Fibroblast of upper back skin (primary cell): Measurements from ENCODE around the gene RPRD1B.

Experiments
- DNase-seq: peaks from one replicate; pipeline ENCODE4 v3.0.0-alpha.2; 2013

Gene RPRD1B

DNA sequence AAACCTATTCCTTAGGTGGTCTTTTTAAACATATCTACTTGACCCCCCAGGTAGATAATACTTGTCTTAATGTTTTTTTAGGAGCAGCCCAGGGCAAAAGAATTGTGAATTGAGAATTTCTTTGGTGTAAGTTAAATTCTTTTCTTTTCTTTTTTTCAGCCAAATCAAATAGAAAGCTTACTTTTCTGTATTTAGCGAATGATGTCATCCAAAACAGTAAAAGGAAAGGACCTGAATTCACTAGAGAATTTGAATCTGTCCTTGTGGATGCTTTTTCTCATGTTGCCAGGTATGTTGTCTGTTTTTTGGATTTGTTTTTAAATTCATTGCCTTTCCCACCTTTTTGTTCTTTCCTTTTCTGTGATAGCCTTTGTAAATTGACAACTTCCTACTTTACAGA is 6.7 kb downstream of the RPRD1B start:
- DNase-seq: no peak

GRCh38 chr20:38043512-38044300 is 10.2 kb downstream of the RPRD1B start:
- peak; percentile 61 for DNase-seq

DNA sequence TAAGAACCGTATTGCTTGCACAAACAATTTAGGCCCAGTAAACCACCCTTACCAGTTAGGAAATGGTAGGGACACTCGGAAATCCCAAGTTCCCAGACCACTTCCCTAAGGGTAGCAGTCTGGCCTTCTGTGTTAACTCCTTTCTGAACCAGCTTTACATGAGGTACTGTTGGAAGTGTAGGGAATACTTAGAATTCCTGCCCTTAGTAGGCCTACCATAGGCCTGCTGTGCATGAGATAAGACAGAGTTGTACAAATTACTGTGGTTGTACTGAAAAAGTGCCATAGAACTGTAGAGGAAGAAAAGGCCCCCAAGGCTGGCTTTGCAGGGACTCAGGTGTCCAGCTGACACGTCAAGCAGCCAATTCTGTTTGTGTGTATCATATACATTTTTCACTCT is 11.1 kb downstream of the RPRD1B start:
- no peak for DNase-seq

GRCh38 chr20:38046572-38046971 is 13.0 kb downstream of the RPRD1B start:
- DNase-seq: peak; percentile 37

- DNase-seq: peak; percentile 82
Measured at GRCh38 chr20:38049800-38050199, 16.3 kb downstream of the RPRD1B start.

GRCh38 chr20:38050686-38051085 is 17.1 kb downstream of the RPRD1B start:
- DNase-seq: peak; percentile 52

DNA sequence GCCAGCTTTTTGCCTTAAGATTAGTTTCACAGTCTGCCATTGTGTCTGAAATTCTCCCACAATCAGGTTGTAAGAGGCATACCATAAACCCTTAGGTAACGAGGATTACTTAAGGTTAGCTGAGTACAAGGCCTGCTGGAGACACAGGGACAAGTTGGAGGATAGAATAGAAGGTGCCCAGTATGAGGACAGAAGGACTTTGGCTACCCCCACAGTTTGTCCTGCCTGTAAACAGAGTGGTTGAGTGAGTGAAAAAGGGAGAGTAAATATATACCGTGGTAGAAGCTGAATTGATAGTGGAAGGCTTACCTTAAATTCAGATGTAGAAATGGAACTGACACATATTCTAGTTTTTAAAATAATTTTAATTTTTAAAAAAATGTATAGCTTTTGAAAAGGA is 19.3 kb downstream of the RPRD1B start:
- DNase-seq: no peak

GRCh38 chr20:38054647-38055046 is 21.1 kb downstream of the RPRD1B start:
- DNase-seq: no peak

- no peak for DNase-seq
Measured at GRCh38 chr20:38055294-38055693, 21.7 kb downstream of the RPRD1B start.

DNA sequence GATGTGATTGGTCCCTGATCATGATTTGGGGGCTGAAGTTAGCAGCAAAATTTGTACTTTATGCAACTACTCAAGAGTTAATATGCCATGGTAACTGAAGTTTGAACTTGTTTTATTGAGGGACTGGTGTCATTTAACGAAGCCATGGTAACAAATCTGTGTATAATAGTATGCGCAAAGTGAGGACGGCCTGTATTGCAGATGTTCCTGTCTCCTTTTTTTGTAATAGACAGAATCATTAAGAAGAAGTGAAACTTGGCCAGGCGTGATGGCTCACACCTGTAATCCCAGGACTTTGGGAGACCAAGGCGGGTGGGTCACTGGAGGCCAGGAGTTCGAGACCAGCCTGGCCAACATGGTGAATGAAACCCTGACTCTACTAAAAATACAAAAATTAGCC is 22.3 kb downstream of the RPRD1B start:
- DNase-seq: no peak

DNA sequence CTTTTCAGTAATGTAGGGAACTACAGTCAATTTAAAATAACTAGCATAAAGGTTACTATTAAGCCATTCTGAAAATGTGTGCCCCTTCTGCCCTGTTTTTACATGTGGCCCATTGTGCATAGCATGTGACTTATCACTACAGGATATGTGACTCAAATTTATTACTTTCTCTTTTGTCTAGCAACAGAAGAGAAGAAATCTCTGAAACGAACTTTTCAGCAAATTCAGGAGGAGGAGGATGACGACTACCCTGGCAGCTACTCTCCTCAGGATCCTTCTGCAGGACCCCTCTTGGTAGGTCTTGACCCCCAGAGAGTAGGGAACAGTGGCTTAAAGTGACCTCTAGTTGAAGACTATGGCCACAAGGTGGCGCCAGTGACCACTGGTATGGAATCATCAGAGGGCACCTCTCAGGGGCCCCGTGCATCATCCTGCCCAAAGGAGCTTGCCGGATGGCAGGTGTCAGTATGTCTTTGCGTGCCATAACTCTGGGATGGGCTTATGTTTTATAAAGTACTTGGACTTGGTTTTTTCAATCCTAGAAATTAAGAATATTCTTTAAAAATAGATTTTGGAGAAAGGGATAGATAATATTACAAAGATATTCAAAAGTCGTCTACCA is 23.9 kb downstream of the RPRD1B start:
- peak; percentile 64 for DNase-seq

- no peak for DNase-seq
Measured at GRCh38 chr20:38059832-38060231, 26.3 kb downstream of the RPRD1B start.

GRCh38 chr20:38060536-38060935 is 27.0 kb downstream of the RPRD1B start:
- DNase-seq: peak; percentile 74

- no peak for DNase-seq
Measured at GRCh38 chr20:38061109-38061508, 27.6 kb downstream of the RPRD1B start.

DNA sequence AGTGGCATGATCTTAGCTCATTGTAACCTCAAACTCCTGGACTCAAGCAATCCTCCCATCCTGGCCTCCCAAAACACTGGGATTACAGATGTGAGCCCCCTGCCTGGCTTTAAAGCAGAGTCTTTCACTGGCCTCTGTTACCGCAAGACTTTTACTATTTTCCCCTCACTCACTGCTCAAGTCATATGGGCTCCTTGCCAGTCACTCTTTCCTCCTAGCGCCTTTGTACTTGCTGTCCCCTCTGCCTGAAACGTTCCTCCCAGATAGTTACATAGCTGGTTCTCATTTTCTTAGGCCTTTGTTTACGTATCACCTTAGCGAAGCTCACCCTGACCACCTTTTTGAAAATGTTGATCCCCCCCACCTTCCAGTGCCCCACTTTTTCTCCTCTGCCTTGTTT is 29.3 kb downstream of the RPRD1B start:
- DNase-seq: no peak

DNA sequence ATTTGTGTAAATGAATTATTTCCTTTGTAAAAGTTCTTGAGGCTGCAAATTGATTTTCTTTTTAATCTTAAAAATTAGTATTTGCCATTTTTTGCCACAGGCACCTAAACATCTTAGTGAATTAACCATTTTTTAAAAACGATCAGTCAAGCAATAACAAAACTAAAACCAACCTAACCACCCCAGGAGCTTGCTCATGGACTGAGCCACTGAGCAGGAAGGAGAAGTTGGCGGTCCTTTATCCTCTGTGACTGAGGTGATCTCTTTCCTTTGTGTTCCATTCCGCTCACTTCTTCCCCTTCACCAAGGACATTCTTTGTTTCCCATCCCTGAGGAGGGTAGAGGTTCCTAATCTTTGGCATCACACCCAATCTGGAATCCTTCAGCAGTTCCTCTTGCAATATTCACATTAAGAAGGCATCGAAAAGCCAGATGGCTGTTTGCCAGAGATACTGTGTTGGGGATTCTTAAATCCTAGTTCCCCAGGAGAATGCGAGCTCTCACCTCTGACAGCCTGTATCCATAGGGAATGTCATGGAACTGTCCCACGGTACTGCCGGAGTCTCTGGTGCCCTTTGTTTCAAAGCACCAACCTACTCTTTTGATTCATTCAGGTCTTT is 30.5 kb downstream of the RPRD1B start:
- DNase-seq: no peak

GRCh38 chr20:38065764-38066375 is 32.3 kb downstream of the RPRD1B start:
- DNase-seq: no peak

DNA sequence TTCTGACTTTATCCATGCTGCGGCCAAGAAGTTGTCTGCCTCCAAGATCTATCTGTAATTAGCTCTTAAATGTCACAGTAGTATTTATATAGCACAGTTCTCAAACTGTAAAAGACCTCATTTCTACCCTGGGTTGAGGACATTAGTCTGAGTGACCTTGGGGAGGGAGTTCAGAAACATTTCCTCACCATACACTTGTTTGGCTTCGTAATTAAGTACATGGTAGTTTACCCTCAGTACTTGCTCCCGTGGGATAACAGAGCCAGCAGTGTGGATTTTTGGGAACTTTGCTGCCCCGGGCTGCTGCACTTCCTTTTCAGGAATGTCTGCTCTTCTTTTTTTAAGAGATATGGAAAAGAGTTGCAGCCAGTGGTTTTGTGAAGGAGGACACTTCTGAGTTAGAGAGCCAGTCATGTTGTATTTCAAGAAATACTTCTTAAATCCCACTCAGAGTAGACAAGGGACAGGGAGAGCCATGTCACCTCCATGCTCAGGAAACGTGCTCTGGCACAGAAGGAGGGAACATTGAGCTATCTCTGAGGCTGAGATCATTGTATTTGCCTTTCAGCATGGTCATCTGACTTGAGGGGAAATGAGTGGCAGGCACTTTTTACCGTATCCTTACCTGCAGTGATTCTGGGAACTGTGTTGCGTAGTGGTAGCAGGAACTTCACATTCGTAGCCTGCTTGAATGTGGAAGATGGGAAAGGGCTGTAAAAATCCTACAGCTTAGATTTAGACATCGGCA is 33.6 kb downstream of the RPRD1B start:
- no peak for DNase-seq

GRCh38 chr20:38067717-38068365 is 34.3 kb downstream of the RPRD1B start:
- DNase-seq: no peak

DNA sequence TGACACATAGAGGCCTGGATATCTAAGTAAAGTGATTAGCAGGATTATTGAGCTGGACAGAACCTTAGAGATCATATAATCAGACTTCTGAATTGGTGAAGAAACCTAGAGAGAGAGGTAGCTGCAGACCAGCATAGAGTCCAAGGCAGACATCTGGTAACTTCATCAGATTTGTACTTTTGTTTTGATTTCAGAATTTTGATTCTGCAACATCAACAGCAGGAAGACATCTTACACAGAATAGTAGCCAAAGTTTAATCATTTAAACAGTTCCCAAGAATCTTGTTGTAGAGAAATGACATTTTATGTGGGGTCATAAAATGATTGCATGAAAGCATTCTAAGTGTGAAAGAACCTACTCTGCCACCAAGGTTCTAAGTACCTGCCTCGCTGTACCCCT is 39.4 kb downstream of the RPRD1B start:
- no peak for DNase-seq

DNA sequence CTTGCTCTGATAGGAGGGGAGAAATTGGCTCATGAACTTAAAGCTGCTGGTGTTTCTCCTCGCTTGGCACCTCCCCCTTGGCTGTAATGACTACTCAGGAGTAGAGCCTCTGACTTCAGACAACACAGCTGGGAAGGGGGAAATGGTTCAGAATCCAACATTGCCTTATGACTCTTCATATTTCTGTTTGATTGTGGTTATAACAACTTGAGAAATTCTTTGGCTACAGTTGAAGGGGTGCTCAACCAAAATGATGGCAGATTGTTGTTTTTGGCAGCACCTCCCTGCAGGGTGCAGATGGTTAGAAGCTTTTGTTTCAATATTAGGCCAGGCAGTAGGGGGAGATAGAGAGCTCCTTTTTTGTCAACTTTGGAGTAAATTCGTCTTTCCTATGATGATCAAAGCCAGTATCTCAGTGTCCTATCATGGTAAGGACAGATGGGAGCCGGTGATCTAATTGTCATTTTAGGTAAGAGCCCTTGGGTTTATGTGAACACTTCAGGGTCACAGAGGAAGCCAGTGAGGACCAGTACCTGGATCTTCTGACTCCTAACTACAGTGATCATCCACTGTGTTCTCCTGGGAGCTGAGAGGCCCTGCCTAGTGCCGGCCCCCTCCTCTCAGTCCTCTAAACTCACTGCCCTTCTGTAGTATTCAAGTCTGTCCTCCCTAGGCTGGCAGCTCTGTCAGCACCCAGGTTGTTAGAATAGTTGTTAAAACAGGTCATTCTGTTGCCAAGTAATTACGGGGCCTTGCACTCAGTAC is 39.9 kb downstream of the RPRD1B start:
- peak; percentile 95 for DNase-seq
